Parietal lobe (tissue), 1 donor: ENCODE results near the gene MISP3. TPM values are rescaled to one million over a fixed set of nuclear protein-coding genes. Genes with fewer than 3 reads are reported as not detected.

Source experiments
- total RNA-seq: library from RNA; depleted of rRNA; stranded (reverse); fragments of >200 nt; gene quantifications from one replicate; pipeline ENCODE4 v1.2.3, GENCODE V29; 2014

MISP3 gene
- total RNA-seq: 0.63 TPM

GRCh38 chr19:14072535-14073260 lies at the start of gene MISP3:
Gene MISP3, plus strand, starts transcription at chr19:14072786. Its CDS starts 524 bp downstream, at chr19:14073310.

GRCh38 chr19:14027856-14028450 lies 44.6 kb upstream of the MISP3 start, which contains the start of gene RLN3:
Gene RLN3, plus strand, starts transcription at chr19:14028148. Its CDS starts 57 bp downstream, at chr19:14028205.

GRCh38 chr19:14031719-14032480 lies 40.7 kb upstream of the MISP3 start, which contains the start of gene IL27RA:
Gene IL27RA, plus strand, starts transcription at chr19:14031762. Its CDS starts 111 bp downstream, at chr19:14031873.

DNA sequence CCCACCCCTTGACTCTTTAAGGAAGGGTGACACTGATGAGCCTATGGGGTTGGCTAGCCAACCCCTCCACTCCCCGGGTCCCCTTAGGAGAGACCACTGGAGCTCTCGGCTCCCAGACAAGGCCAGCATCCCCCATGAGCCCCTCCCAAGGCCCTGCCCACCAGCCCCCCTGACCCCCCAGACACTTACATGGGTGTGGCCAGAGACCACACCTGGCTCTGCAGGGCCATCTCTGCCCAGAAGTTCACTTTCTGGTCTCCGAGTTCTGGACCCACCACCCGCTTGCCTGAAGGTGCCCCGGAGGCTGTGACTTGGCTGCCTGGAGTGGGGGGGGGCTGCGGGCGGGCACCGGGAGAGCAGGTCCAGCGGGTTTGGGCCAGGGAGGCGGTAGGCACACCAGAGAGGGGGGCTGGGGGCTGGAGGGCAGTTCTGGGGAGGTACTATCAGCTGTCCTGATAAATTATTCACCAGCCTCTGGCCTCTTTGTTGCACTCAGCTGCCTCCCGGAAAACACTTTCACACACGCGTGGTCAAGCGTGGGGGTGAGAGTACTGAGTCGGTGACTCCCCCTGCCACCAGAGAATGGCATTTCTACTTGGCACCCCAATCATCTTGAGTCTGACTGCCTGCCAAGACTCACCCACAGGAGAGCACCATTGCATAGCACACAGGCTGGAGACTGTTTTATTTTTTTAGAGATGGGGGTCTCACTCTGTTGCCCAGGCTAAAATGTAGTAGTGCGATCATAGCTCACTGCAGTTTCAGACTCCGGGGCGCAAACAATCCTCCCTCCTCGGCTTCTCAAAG lies 10.6 kb upstream of the MISP3 start, which contains the start of gene PALM3:
Gene PALM3 (minus strand): TSS at position 326 of the 807 bp plus-strand sequence. CDS start 96 bp downstream, at position 230.

GRCh38 chr19:14085309-14085995 lies 12.9 kb downstream of the MISP3 start, which contains the start of gene C19orf67:
Gene C19orf67, minus strand, starts transcription at chr19:14085783. Its CDS starts 156 bp downstream, at chr19:14085627.

DNA sequence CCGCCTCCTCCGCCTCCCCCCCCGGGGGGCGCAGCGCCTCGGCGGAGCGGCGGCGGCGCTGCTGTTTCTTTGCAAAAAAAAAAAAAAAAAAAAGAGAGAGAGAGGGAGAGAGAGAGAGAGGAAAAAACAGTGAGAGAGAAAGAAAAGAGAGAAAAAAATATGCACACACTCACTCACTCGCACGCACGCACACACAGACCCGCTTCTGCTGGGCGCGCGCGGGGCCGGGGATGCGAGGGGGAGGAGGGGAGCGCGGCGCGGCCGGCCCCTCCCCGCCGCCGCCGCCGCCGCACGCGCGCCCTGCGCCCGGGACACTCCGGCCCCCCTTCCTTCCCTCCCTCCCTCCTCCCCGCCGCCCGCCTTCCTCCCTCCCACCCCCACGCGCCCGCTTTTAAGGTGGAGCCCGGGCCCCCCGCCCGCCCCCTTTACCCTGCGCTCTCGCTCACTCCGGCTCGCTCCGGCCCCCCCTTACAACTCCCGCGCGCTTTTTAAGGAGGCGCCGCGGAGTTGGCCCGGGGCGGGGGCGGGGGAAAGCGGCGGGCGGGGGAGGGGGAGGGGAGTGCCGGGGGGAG lies 18.0 kb downstream of the MISP3 start, which contains the start of gene SAMD1:
Gene SAMD1 (minus strand): TSS at position 243 of the 572 bp plus-strand sequence.

GRCh38 chr19:14117668-14118164 lies 45.1 kb downstream of the MISP3 start, which contains the start of gene PRKACA:
Gene PRKACA, minus strand, starts transcription at chr19:14117762. Its CDS starts 215 bp downstream, at chr19:14117547.

Other genes starting within 250 kb of the MISP3 start
- 3.8 TPM for gene NANOS3, start 195.7 kb upstream of the MISP3 start, total RNA-seq
- 21.9 TPM for gene BRME1, start 166.7 kb upstream of the MISP3 start, total RNA-seq
- gene CC2D1A, start 166.6 kb upstream of the MISP3 start, total RNA-seq: 20.0 TPM
- not detected for gene PODNL1, start 134.4 kb upstream of the MISP3 start, total RNA-seq
- gene DCAF15, start 120.3 kb upstream of the MISP3 start, total RNA-seq: 19.1 TPM
- 4.4 TPM for gene RFX1, start 66.5 kb upstream of the MISP3 start, total RNA-seq
- not detected for gene RLN3, start 44.6 kb upstream of the MISP3 start, total RNA-seq
- gene IL27RA, start 41.0 kb upstream of the MISP3 start, total RNA-seq: 5.6 TPM
- gene PALM3, start 10.7 kb upstream of the MISP3 start, total RNA-seq: 4.7 TPM
- gene C19orf67, start 13.0 kb downstream of the MISP3 start, total RNA-seq: not detected
- gene SAMD1, start 18.0 kb downstream of the MISP3 start, total RNA-seq: 36.3 TPM
- 42.9 TPM for gene PRKACA, start 45.0 kb downstream of the MISP3 start, total RNA-seq
- gene ASF1B, start 63.8 kb downstream of the MISP3 start, total RNA-seq: 2.8 TPM
- 88.9 TPM for gene ADGRL1, start 133.4 kb downstream of the MISP3 start, total RNA-seq